Stomach (tissue), 9 donors: Measurements from ENCODE around the gene SLAMF1. TPM values are rescaled to one million over a fixed set of nuclear protein-coding genes. Genes with fewer than 3 reads are reported as not detected.

Experiments used
- DNase-seq, 2 donors: peaks; one replicate each; pipeline versions ENCODE4 v3.0.0 to v3.0.0-alpha.2; 2013 to 2019
- H3K27ac ChIP-seq, 5 donors: fragments of 200-600 bp in 4 of 5; sonication (generic) in 4 of 5; one replicate each; pipeline ENCODE4 v1.5.1; 2013 to 2019; ENCODE audit warnings: mild to moderate bottlenecking in 1 of 5, moderate library complexity in 1 of 5
- H3K27me3 ChIP-seq, 3 donors: fragments of 200-600 bp; sonication (generic); one replicate each; pipeline ENCODE4 v1.5.1; 2017 to 2019; ENCODE audit warnings: mixed run types in 1 of 3
- H3K36me3 ChIP-seq, 4 donors: fragments of 200-600 bp; sonication (generic); 1 replicate in 3 of 4; 2 replicates in 1 of 4; pipeline ENCODE4 v1.5.1; 2016 to 2019
- H3K4me1 ChIP-seq, 4 donors: fragments of 200-600 bp; sonication (generic); one replicate each; pipeline ENCODE4 v1.5.1; 2016 to 2019
- H3K4me3 ChIP-seq, 4 donors: fragments of 200-600 bp; sonication (generic) in 3 of 4; one replicate each; pipeline ENCODE4 v1.5.1; 2016 to 2019; ENCODE audit warnings: mild to moderate bottlenecking in 1 of 4
- H3K9me3 ChIP-seq, 4 donors: fragments of 200-600 bp; sonication (generic); one replicate each; pipeline ENCODE4 v1.5.1; 2016 to 2019
- EP300 ChIP-seq: sonication (generic); formaldehyde crosslinking; IDR thresholded peaks from one replicate; pipeline ENCODE4 v1.6.1; 2017; ENCODE audit warnings: antibody characterized with exemption
- POLR2A ChIP-seq, 4 donors: fragments of 450-650 bp; IDR thresholded peaks; one replicate each; pipeline ENCODE4 v1.6.1; 2016; ENCODE audit warnings: antibody characterized with exemption in 4 of 4, control low read depth in 2 of 4, mild to moderate bottlenecking in 1 of 4, moderate library complexity in 1 of 4
- POLR2AphosphoS5 ChIP-seq, 3 donors: sonication (generic); formaldehyde crosslinking; IDR thresholded peaks; one replicate each; pipeline ENCODE4 v1.6.1; 2016; ENCODE audit warnings: antibody characterized with exemption in 3 of 3
- WGBS, 5 donors: extraction: QIAGEN DNeasy Blood & Tissue Kit in 3 of 5; methylation state at CpG; one replicate each; pipeline versions ENCODE4 v1.1.5 to v1.1.7; 2013 to 2018; 5-methylcytosine and 5-hydroxymethylcytosine counted together
- intact Hi-C: fragments of 100-400 bp; cut with DNase I; formaldehyde crosslinking; loops from one replicate; pipeline ENCODE4 v1.15.1; 2023; ENCODE audit warnings: low total_unique reads
- polyA plus RNA-seq, 3 donors: library from polyadenylated mRNA; stranded (reverse); fragments of 200-250 nt; gene quantifications; one replicate each; pipeline ENCODE4 v1.2.3, GENCODE V29; 2013
- total RNA-seq, 5 donors: library from RNA; depleted of rRNA; stranded (reverse); fragments of >200 nt; gene quantifications; one replicate each; pipeline versions ENCODE4 v1.1.0 to v1.2.3, GENCODE V29; 2014 to 2016
- TF ChIP-seq, protein P1 (sequence below), 7 experiments: fragments of 450-650 bp in 4 of 7; fragments of 200-600 bp in 3 of 7; sonication (generic) in 3 of 7; IDR thresholded peaks; one replicate each; pipeline ENCODE4 v1.5.1; 2016 to 2019; ENCODE audit warnings: antibody characterized with exemption in 7 of 7, control low read depth in 2 of 7, mild to moderate bottlenecking in 1 of 7
- donor health status: healthy with polysubstance abuse.
- donor health status: Bipolar disorder and iron deficiency.
- donor health status: healthy.

The SLAMF1 gene
- total and polyA plus RNA-seq, 8 donors = 0.12 to 4.1 (median 0.92) TPM; not detected in 3

DNA sequence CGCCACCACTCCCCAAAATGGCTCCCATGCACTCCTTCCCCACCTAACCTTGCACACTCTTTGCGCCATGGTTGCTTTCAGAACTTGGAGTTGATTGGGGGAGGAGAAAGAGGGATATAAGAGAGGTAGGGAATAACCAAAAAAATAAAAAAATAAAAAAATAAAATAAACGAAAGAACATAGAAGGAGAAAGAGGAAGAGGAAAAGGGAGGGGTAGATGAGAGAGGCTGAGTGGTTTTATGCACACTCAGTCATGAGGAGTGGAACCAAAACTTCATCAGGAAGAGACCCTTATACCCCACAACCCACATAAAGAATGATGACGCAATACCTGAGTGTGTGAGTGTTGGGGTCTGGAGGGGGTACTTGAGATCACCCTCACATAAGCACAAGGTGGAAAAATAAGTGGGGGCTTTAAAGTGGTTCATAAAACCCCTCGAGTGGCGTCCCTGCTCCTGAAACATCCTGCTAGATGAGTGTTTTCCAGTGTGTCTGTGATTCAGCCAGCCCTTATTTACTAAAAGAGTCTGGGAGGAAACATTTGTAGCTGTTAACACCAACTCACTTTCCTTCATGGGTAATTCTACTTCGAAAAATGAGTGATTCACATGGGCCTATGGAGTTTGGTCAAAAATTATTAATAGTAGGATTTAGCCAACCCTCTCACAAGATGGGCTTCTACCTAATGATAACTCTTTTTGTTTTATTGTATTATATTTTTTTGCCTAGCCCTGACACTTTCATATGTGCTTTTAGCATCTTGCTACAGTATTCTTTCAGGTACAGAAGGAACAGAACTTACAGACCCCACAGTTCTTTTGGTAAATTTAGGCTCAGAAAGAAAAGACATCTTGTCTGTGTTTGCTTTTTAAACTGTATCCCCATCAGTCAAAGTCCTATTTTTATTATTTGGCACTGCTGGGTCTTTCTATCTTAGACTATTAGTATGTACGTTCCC is 5.2 kb downstream of the SLAMF1 start:
- intact Hi-C loops = no loop called here
- H3K27me3 ChIP-seq = no peaks in the 10 kb centered on the region
- no peaks in the 10 kb centered on the region for H3K9me3 ChIP-seq
- H3K36me3 ChIP-seq = no peaks in the 10 kb centered on the region
- TF ChIP-seq POLR2AphosphoS5 (IDR thresholded peaks at IDR 0.05) = no peak
- TF ChIP-seq EP300 = no peak
- TF ChIP-seq, protein P1, sequence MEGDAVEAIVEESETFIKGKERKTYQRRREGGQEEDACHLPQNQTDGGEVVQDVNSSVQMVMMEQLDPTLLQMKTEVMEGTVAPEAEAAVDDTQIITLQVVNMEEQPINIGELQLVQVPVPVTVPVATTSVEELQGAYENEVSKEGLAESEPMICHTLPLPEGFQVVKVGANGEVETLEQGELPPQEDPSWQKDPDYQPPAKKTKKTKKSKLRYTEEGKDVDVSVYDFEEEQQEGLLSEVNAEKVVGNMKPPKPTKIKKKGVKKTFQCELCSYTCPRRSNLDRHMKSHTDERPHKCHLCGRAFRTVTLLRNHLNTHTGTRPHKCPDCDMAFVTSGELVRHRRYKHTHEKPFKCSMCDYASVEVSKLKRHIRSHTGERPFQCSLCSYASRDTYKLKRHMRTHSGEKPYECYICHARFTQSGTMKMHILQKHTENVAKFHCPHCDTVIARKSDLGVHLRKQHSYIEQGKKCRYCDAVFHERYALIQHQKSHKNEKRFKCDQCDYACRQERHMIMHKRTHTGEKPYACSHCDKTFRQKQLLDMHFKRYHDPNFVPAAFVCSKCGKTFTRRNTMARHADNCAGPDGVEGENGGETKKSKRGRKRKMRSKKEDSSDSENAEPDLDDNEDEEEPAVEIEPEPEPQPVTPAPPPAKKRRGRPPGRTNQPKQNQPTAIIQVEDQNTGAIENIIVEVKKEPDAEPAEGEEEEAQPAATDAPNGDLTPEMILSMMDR (IDR thresholded peaks at IDR 0.05) = no peak
- TF ChIP-seq POLR2A (IDR thresholded peaks at IDR 0.05) = no peak
- peaks cover 0 to 19% (median 9%) of the 10 kb centered on the region in 4 donors for H3K4me1 ChIP-seq
- WGBS, 5 donors = 78 to 84% (median 80%) methylated on average over 8 of the region's 8 CpGs
- peak overlapping the region in 2 of 5 donors; percentile 0 to 49 for H3K27ac ChIP-seq
- no peak overlapping the region for H3K4me3 ChIP-seq
- no peak for DNase-seq

DNA sequence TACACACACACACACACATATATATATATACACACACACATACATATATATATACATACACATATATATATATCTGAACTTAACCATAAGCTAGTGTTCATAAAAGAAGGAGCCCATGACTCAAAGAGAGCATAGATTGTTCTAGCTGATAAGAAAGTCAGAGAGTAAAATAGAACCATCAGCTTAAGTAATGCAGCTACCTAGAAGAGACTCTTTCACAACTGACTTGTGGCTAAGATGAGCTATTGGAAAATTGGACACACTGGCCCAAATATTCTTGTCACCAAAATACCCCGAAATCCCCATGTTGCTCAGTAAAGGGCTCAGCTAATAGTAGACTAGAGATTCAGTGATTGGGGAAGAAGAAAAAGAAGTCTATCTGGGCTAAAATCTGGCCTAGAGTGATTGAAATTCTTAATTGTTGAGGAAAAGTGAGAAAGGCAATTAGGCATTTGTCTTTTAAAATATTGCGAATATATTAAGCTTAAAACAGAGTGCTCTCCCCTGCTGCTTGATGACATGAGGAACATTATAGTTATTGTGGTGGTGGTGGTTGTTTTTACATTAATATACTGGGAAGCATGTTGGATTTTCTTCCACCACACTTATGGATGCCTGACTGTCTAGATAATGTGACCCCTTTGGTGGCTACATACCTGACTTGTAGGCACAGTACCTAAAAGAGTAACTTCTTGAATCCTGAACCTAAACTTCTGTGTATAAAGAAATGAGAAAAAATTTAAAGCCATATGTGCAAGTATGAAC is 6.3 kb downstream of the SLAMF1 start:
- intact Hi-C loops = no loop called here
- no peaks in the 10 kb centered on the region for H3K36me3 ChIP-seq
- no peak overlapping the region for H3K4me3 ChIP-seq
- peaks cover 0 to 13% (median 9%) of the 10 kb centered on the region in 4 donors for H3K4me1 ChIP-seq
- no peaks in the 10 kb centered on the region for H3K27me3 ChIP-seq
- no peak for DNase-seq
- no peaks in the 10 kb centered on the region for H3K9me3 ChIP-seq
- 87 to 96% (median 93%) methylated on average over 2 of the region's 2 CpGs for WGBS, 5 donors
- peak overlapping the region in 1 of 5 donors; percentile 49 for H3K27ac ChIP-seq
- TF ChIP-seq POLR2AphosphoS5 (IDR thresholded peaks at IDR 0.05) (no peak), EP300 (no peak), POLR2A (IDR thresholded peaks at IDR 0.05) (no peak)
- TF ChIP-seq, protein P1 (IDR thresholded peaks at IDR 0.05) = no peak

DNA sequence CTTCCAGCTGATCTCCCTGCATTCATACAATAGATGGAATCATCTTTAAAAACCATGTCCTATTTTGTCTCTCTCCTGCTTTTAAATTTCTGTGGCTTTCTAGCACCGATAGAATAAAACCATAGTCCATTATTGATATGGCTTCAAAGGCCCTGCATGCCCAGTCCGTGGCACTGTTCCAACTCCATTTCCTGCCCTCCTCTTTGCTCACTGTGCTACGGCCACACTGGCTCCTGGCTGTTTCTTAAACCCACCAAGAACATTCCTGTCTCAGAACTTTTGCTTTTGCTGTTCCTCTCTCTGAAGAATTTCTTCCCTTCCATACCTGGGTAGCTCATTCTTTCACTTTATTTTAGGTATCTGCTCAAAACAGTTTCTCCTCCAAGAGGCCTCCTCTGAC is 7.2 kb downstream of the SLAMF1 start:
- 8 to 19% (median 10%) methylated on average over 3 of the region's 3 CpGs for WGBS, 5 donors
- peak overlapping the region in 1 of 5 donors; percentile 56 for H3K27ac ChIP-seq
- H3K36me3 ChIP-seq = no peaks in the 10 kb centered on the region
- no peaks in the 10 kb centered on the region for H3K27me3 ChIP-seq
- TF ChIP-seq, protein P1 (IDR thresholded peaks at IDR 0.05) = no peak
- TF ChIP-seq POLR2A (IDR thresholded peaks at IDR 0.05) (no peak), EP300 (no peak), POLR2AphosphoS5 (IDR thresholded peaks at IDR 0.05) (no peak)
- peak; percentile 41 for DNase-seq
- no peak overlapping the region for H3K4me3 ChIP-seq
- no peaks in the 10 kb centered on the region for H3K9me3 ChIP-seq
- H3K4me1 ChIP-seq = peaks cover 0 to 13% (median 9%) of the 10 kb centered on the region in 4 donors
- intact Hi-C loops = no loop called here

DNA sequence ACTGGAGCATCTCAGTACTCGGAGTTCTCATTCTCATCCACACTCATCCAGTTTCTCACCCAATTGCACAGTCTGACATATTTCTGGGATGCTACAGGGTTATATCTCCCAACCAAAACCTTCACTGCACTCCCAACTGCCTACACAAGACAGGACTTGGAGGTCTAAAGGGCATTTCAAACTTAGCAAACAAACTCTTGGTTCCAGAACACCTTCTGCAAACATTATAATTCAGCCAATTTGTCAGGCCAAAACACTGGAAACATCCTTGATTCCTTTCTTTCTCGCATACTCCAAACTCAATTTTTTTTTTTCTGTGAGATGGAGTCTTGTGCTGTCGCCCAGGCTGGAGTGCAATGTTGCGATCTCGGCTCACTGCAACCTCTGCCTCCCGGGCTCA is 7.9 kb downstream of the SLAMF1 start:
- TF ChIP-seq, protein P1 (IDR thresholded peaks at IDR 0.05) = no peak
- TF ChIP-seq POLR2A (IDR thresholded peaks at IDR 0.05) (no peak), POLR2AphosphoS5 (IDR thresholded peaks at IDR 0.05) (no peak), EP300 (no peak)
- WGBS, 5 donors = 77 to 86% (median 80%) methylated on average over 6 of the region's 6 CpGs

More for the DNA sequence above, 7.9 kb downstream of the SLAMF1 start:
- intact Hi-C loops = no loop called here
- Histone ChIP-seq H3K4me1 (peaks cover 0 to 13% (median 9%) of the 10 kb centered on the region in 4 donors), H3K36me3 (no peaks in the 10 kb centered on the region), H3K4me3 (no peak overlapping the region), H3K9me3 (no peaks in the 10 kb centered on the region), H3K27me3 (no peaks in the 10 kb centered on the region), H3K27ac (peak overlapping the region in 3 of 5 donors; percentile 7 to 56 (median 7))
- no peak for DNase-seq
